ENCODE measurements around the gene PIGC.

PIGC gene

DNA sequence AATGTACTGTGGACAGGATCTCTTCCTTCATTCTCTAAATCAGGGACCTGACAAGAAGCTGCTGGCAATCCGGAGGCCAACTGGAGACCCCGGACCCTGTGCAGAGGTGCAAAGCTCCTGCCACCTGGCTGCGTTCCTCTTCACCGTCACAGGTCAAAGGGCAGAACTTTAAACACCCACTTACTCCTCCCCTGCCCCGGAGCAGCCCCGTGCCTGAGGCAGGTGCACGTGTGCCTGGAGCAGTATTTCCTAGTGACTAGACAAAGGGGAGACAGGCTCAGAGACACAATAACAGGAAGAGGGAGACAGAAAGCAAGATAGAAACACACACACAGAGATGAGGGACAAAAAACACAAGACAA lies 6.6 kb upstream of the PIGC start:
- no peak for TF ChIP-seq CTCF (IDR thresholded peaks at IDR 0.05; ENCODE audit: low read length, missing control alignments)
- H3K4me3 ChIP-seq (replicated peaks; ENCODE audit: low read depth, low read length): no peak overlapping the region
- DNase-seq (ENCODE audit: low read depth): no peak

DNA sequence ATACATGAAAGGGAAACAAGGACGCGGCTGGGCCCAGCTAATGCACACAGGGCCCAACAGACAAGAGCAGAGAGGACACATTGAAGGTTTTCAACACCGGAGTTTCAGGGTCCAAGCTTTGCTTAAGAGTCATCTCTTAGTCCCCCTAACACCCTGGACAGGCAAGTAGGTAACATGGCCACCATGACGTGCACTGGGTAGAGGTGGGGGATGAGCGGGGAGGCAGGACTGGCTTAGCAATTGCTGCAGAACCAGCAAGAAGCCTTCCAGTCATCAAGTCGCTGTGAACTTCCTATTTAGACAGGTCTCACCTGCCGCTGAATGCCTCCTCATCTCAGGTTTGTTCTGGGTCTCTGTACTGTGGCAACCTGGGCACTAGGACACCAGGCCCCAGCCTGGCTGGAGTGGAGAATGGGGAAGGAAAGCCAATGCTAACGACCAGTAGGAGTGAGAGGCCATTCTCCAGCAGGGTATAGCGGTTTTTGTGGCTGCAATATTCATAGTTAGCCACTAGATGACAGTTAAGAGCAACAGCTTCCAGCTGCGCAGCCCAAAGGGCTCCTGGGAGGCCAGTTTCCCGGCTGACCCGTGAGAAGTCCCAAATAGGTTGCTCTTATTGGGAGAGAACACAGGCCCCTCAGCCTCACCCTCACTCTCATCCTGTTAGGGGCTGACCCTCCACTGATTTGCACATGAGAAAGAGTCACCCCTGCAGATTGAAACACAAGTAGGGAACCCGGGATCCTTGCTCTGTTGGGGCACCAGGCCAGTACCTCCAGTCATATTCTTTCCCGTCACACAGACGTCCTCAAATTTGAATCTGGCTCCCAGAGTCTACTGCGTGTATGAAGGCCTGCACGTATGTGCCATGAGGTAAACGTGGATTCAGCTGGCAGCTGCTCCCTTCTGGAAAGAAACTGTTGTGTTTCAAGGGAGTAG lies 6.0 kb upstream of the PIGC start:
- no peak overlapping the region for H3K4me3 ChIP-seq (replicated peaks; ENCODE audit: low read depth, low read length)
- TF ChIP-seq CTCF (IDR thresholded peaks at IDR 0.05; ENCODE audit: low read length, missing control alignments): peak; percentile 92
- DNase-seq (ENCODE audit: low read depth): peak; percentile 77

DNA sequence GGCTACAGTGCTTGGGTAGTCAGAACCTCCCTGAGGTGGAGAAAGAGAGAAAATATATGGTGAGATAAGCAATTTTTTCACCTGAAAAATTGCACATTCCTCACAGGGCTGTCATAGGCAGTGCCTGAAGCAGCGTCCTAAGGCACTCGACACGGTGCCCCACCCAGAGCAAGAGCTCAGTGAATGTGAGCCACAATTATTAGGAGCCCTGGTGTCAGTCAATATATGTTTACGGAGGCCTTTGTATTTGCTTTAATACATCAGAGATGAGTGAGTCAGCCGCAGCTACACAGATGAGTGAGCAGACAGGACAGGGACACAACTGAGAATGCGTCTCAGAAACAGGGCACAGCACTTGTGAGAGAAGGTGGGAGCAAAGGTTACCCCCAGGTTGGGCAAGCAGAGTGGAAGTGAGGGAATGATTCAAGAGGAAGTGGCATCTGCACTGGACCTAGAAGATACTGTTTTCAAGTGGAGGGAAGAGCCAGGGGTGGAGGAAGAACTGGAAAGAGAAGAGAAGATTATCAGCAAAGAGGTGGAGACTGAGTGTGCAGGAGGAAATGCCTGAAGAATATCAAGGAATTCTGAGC lies 5.2 kb upstream of the PIGC start:
- DNase-seq (ENCODE audit: low read depth): no peak
- H3K4me3 ChIP-seq (replicated peaks; ENCODE audit: low read depth, low read length): no peak overlapping the region
- TF ChIP-seq CTCF (IDR thresholded peaks at IDR 0.05; ENCODE audit: low read length, missing control alignments): no peak

DNA sequence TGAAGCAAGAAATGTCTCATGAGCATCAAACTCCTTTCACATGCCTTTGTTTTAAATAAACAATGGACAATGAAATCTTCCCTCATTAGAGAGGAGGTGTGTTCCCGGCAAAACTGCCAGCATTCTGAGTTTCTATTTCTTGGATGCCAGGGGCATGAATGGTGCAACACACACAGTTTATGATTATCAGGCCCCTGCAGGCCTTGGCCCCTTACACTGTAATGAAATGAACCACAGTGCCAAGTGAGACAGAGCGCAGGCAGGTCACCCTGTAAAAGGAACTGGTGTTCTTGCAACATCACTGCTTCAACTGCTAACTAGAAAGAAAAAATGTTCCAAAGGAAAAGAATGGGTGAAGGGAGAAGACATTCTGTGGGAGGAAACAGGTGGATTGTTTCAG lies 3.8 kb upstream of the PIGC start:
- no peak overlapping the region for H3K4me3 ChIP-seq (replicated peaks; ENCODE audit: low read depth, low read length)
- no peak for TF ChIP-seq CTCF (IDR thresholded peaks at IDR 0.05; ENCODE audit: low read length, missing control alignments)
- peak; percentile 58 for DNase-seq (ENCODE audit: low read depth)

- no peak overlapping the region for H3K4me3 ChIP-seq (replicated peaks; ENCODE audit: low read depth, low read length)
- DNase-seq (ENCODE audit: low read depth): no peak
- TF ChIP-seq CTCF (IDR thresholded peaks at IDR 0.05; ENCODE audit: low read length, missing control alignments): no peak
Measured at GRCh38 chr1:172446547-172446946, 2.7 kb upstream of the PIGC start.

DNA sequence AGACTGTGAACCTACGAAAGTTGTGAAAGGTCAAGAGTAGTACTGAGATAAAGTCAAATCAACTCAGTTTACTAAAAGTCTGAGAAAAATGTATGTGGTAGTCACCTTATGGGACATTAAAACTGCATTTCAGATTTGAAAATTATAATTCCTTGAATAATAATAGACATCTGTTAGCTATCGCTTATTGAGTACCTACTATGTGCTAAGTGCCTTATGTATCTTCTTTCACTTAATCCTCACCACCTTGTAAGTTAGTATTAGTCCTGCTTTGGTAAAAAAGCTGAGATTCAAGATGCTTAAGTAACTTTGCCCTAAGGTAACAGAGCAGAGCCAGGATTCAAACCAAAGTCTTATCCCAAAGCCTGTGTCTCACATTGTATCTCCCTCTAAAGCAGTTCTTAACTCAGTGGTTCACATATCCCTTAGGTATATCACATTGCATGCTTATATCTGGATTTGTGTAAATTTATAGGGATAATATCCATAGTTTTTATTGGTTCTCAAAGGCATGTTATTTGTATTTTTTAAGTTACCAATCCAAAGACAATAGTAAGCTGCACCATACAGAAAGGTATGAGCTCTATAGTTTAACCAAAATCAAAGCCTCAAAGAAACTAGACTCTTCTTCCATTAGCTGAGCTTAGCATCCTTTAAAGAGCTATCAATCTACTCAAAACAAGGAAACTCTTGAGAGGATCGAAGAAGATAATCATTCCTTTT lies 865 bp downstream of the PIGC start:
- no peak for TF ChIP-seq CTCF (IDR thresholded peaks at IDR 0.05; ENCODE audit: low read length, missing control alignments)
- H3K4me3 ChIP-seq (replicated peaks; ENCODE audit: low read depth, low read length): peak overlapping the region; percentile 86
- no peak for DNase-seq (ENCODE audit: low read depth)

Data from fibroblast of pulmonary artery (primary cell).